C4-2B (cell line): ENCODE data around the gene ARHGAP10.

Experiments used
- ZFX ChIP-seq: fragments of 450-650 bp; IDR thresholded peaks from 2 replicates; pipeline ENCODE4 v1.6.1; 2017
- TF ChIP-seq, protein P1 (sequence below): fragments of 450-650 bp; conservative IDR thresholded peaks from 2 replicates; pipeline ENCODE4 v1.5.1; 2017; ENCODE audit warnings: mild to moderate bottlenecking

- TF ChIP-seq, protein P1, sequence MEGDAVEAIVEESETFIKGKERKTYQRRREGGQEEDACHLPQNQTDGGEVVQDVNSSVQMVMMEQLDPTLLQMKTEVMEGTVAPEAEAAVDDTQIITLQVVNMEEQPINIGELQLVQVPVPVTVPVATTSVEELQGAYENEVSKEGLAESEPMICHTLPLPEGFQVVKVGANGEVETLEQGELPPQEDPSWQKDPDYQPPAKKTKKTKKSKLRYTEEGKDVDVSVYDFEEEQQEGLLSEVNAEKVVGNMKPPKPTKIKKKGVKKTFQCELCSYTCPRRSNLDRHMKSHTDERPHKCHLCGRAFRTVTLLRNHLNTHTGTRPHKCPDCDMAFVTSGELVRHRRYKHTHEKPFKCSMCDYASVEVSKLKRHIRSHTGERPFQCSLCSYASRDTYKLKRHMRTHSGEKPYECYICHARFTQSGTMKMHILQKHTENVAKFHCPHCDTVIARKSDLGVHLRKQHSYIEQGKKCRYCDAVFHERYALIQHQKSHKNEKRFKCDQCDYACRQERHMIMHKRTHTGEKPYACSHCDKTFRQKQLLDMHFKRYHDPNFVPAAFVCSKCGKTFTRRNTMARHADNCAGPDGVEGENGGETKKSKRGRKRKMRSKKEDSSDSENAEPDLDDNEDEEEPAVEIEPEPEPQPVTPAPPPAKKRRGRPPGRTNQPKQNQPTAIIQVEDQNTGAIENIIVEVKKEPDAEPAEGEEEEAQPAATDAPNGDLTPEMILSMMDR, result no peak
- no peak for TF ChIP-seq ZFX
These were observed 319.5 kb downstream of the ARHGAP10 start for GRCh38 chr4:148051403-148051802.
